Parathyroid adenoma (tissue), 2 donors: ENCODE measurements around the gene CEP68.
"Not testable (repeated sequence)": the region's sequence is repeated elsewhere in the genome, so short reads cannot be mapped to it uniquely, and the experiment has no call there.

Experiments
- H2AFZ ChIP-seq: fragments of 300-600 bp; sonication (generic); one replicate; pipeline ENCODE4 v1.7.0; 2017; ENCODE audit warnings: antibody characterized with exemption, mild to moderate bottlenecking
- H3K27ac ChIP-seq: fragments of 300-600 bp; sonication (generic); one replicate; pipeline ENCODE4 v1.7.0; 2017
- H3K27me3 ChIP-seq: fragments of 300-600 bp; sonication (generic); one replicate; pipeline ENCODE4 v1.7.0; 2017; ENCODE audit warnings: low read length; ENCODE audit not compliant: control insufficient read depth, insufficient read depth
- H3K36me3 ChIP-seq: fragments of 300-600 bp; sonication (generic); one replicate; pipeline ENCODE4 v1.7.0; 2017; ENCODE audit warnings: low read length; ENCODE audit not compliant: control insufficient read depth, insufficient read depth
- H3K4me1 ChIP-seq: fragments of 300-600 bp; sonication (generic); one replicate; pipeline ENCODE4 v1.7.0; 2017; ENCODE audit warnings: control low read depth
- H3K4me2 ChIP-seq: fragments of 300-600 bp; sonication (generic); one replicate; pipeline ENCODE4 v1.7.0; 2017; ENCODE audit warnings: low read length
- H3K4me3 ChIP-seq: fragments of 300-600 bp; sonication (generic); one replicate; pipeline ENCODE4 v1.7.0; 2017; ENCODE audit warnings: low read depth, low read length
- H3K79me2 ChIP-seq: fragments of 300-600 bp; sonication (generic); one replicate; pipeline ENCODE4 v1.7.0; 2017; ENCODE audit warnings: control low read depth
- H3K9ac ChIP-seq: fragments of 300-600 bp; sonication (generic); one replicate; pipeline ENCODE4 v1.7.0; 2017; ENCODE audit warnings: mild to moderate bottlenecking
- H3K9me3 ChIP-seq: fragments of 300-600 bp; sonication (generic); one replicate; pipeline ENCODE4 v1.7.0; 2017; ENCODE audit warnings: low read length; ENCODE audit not compliant: control insufficient read depth
- CTCF ChIP-seq: fragments of 300-600 bp; sonication (generic); IDR thresholded peaks from one replicate; pipeline ENCODE4 v1.7.0; 2017; ENCODE audit warnings: antibody characterized with exemption, mild to moderate bottlenecking
- donor health status: primary hyperparathyroidism.

CEP68 gene

GRCh38 chr2:65030476-65031332, 25.5 kb upstream of the CEP68 start:
- no peaks in the 10 kb centered on the region for H3K36me3 ChIP-seq
- no peaks in the 10 kb centered on the region for H3K27me3 ChIP-seq
- H3K9ac ChIP-seq: no peak overlapping the region
- H3K4me3 ChIP-seq: no peak overlapping the region
- no peak overlapping the region for H3K4me2 ChIP-seq
- no peak overlapping the region for H2AFZ ChIP-seq
- H3K79me2 ChIP-seq: no peaks in the 10 kb centered on the region
- no peaks in the 10 kb centered on the region for H3K9me3 ChIP-seq
- H3K27ac ChIP-seq: no peak overlapping the region
- peaks cover 5% of the 10 kb centered on the region for H3K4me1 ChIP-seq
- TF ChIP-seq CTCF: no peak

GRCh38 chr2:65031341-65032018, 24.7 kb upstream of the CEP68 start:
- no peak for TF ChIP-seq CTCF
- Histone ChIP-seq H3K36me3 (no peaks in the 10 kb centered on the region), H3K4me3 (no peak overlapping the region), H3K79me2 (no peaks in the 10 kb centered on the region), H3K27ac (no peak overlapping the region), H3K4me1 (peaks cover 5% of the 10 kb centered on the region), H3K27me3 (no peaks in the 10 kb centered on the region), H3K9me3 (no peaks in the 10 kb centered on the region), H2AFZ (no peak overlapping the region), H3K4me2 (no peak overlapping the region), H3K9ac (no peak overlapping the region)

- Histone ChIP-seq H3K9ac (no peak overlapping the region), H3K36me3 (no peaks in the 10 kb centered on the region), H2AFZ (no peak overlapping the region), H3K4me2 (no peak overlapping the region), H3K9me3 (no peaks in the 10 kb centered on the region), H3K27ac (no peak overlapping the region), H3K4me3 (no peak overlapping the region), H3K4me1 (peaks cover 5% of the 10 kb centered on the region), H3K79me2 (no peaks in the 10 kb centered on the region), H3K27me3 (no peaks in the 10 kb centered on the region)
- no peak for TF ChIP-seq CTCF
These were observed 23.9 kb upstream of the CEP68 start for GRCh38 chr2:65032019-65032975.

- H3K9ac ChIP-seq: no peak overlapping the region
- H3K4me1 ChIP-seq: peaks cover 5% of the 10 kb centered on the region
- no peaks in the 10 kb centered on the region for H3K36me3 ChIP-seq
- H3K27ac ChIP-seq: no peak overlapping the region
- TF ChIP-seq CTCF: no peak
- no peak overlapping the region for H3K4me2 ChIP-seq
- no peak overlapping the region for H2AFZ ChIP-seq
- H3K79me2 ChIP-seq: no peaks in the 10 kb centered on the region
- H3K27me3 ChIP-seq: no peaks in the 10 kb centered on the region
- no peaks in the 10 kb centered on the region for H3K9me3 ChIP-seq
- no peak overlapping the region for H3K4me3 ChIP-seq
These were observed 23.0 kb upstream of the CEP68 start for GRCh38 chr2:65033178-65033577.

- H3K36me3 ChIP-seq, H3K27me3 ChIP-seq, H3K4me2 ChIP-seq, H3K4me1 ChIP-seq, H3K9ac ChIP-seq, H3K4me3 ChIP-seq, H3K27ac ChIP-seq, H3K79me2 ChIP-seq, H3K9me3 ChIP-seq, H2AFZ ChIP-seq: not testable (repeated sequence)
These were observed 22.5 kb upstream of the CEP68 start for GRCh38 chr2:65033667-65034066.
